ENCODE results near the gene TPM1.
A peak's percentile ranks its signal among the peaks of the same experiment; 100 is the strongest.
"Not testable (repeated sequence)": the region's sequence is repeated elsewhere in the genome, so short reads cannot be mapped to it uniquely, and the experiment has no call there.

Gene TPM1

GRCh38 chr15:63077952-63078351 is 35.4 kb downstream of the TPM1 start:
- DNase-seq: no peak

- DNase-seq: no peak
These were observed 37.5 kb downstream of the TPM1 start for GRCh38 chr15:63079947-63080626.

GRCh38 chr15:63080634-63081250 is 38.2 kb downstream of the TPM1 start:
- no peak for DNase-seq

GRCh38 chr15:63082366-63082765 is 39.8 kb downstream of the TPM1 start:
- DNase-seq: no peak

- no peak for DNase-seq
These were observed 40.5 kb downstream of the TPM1 start for GRCh38 chr15:63083044-63083443.

- DNase-seq: no peak
These were observed 41.0 kb downstream of the TPM1 start for GRCh38 chr15:63083541-63083940.

GRCh38 chr15:63084806-63085205 is 42.3 kb downstream of the TPM1 start:
- no peak for DNase-seq

GRCh38 chr15:63085289-63085688 is 42.7 kb downstream of the TPM1 start:
- DNase-seq: no peak

- no peak for DNase-seq
These were observed 43.7 kb downstream of the TPM1 start for GRCh38 chr15:63086271-63086670.

- no peak for DNase-seq
These were observed 44.4 kb downstream of the TPM1 start for GRCh38 chr15:63086947-63087346.

- DNase-seq: no peak
These were observed 46.1 kb downstream of the TPM1 start for GRCh38 chr15:63088533-63089245.

GRCh38 chr15:63089260-63090043 is 46.9 kb downstream of the TPM1 start:
- no peak for DNase-seq

GRCh38 chr15:63090472-63090871 is 47.9 kb downstream of the TPM1 start:
- no peak for DNase-seq

- no peak for DNase-seq
These were observed 48.3 kb downstream of the TPM1 start for GRCh38 chr15:63090887-63091286.

GRCh38 chr15:63091679-63092446 is 49.3 kb downstream of the TPM1 start:
- no peak for DNase-seq

GRCh38 chr15:63093486-63094205 is 51.1 kb downstream of the TPM1 start:
- peak; percentile 82 for DNase-seq

- no peak for DNase-seq
These were observed 52.0 kb downstream of the TPM1 start for GRCh38 chr15:63094495-63094931.

- DNase-seq: no peak
These were observed 53.6 kb downstream of the TPM1 start for GRCh38 chr15:63096178-63096577.

GRCh38 chr15:63098901-63099300 is 56.4 kb downstream of the TPM1 start:
- DNase-seq: not testable (repeated sequence)

GRCh38 chr15:63099581-63099980 is 57.0 kb downstream of the TPM1 start:
- DNase-seq: not testable (repeated sequence)

GRCh38 chr15:63103416-63103815 is 60.9 kb downstream of the TPM1 start:
- DNase-seq: no peak

- no peak for DNase-seq
These were observed 62.2 kb downstream of the TPM1 start for GRCh38 chr15:63104727-63105126.

Measured in CD4-positive, alpha-beta T cell treated with Interleukin-17A for 4 hours (primary cell).